HEK293T (cell line): ENCODE data around the gene CFD.

ENCODE experiments used
- ARNT ChIP-seq: fragments of 450-650 bp; IDR thresholded peaks from 2 replicates; pipeline ENCODE4 v1.6.1; 2017; ENCODE audit warnings: mild to moderate bottlenecking
- ELF4 ChIP-seq: fragments of 450-650 bp; IDR thresholded peaks from 2 replicates; pipeline ENCODE4 v1.6.1; 2017; ENCODE audit warnings: antibody characterized with exemption
- FOXA1 ChIP-seq: fragments of 450-650 bp; IDR thresholded peaks from 2 replicates; pipeline ENCODE4 v1.6.1; 2016; ENCODE audit warnings: mild to moderate bottlenecking
- FOXK2 ChIP-seq: fragments of 450-650 bp; IDR thresholded peaks from 2 replicates; pipeline ENCODE4 v1.6.1; 2016; ENCODE audit warnings: mild to moderate bottlenecking
- FOXM1 ChIP-seq: fragments of 450-650 bp; IDR thresholded peaks from 2 replicates; pipeline ENCODE4 v1.6.1; 2017; ENCODE audit warnings: mild to moderate bottlenecking, borderline replicate concordance
- HDGF ChIP-seq: fragments of 450-650 bp; IDR thresholded peaks from 2 replicates; pipeline ENCODE4 v1.6.1; 2017; ENCODE audit warnings: antibody characterized with exemption, borderline replicate concordance
- LEF1 ChIP-seq: fragments of 450-650 bp; IDR thresholded peaks from 2 replicates; pipeline ENCODE4 v1.6.1; 2017; ENCODE audit warnings: mild to moderate bottlenecking, borderline replicate concordance
- SP1 ChIP-seq: fragments of 450-650 bp; IDR thresholded peaks from 2 replicates; pipeline ENCODE4 v1.6.1; 2017
- TARDBP ChIP-seq: fragments of 450-650 bp; IDR thresholded peaks from 2 replicates; pipeline ENCODE4 v1.6.1; 2016
- TF ChIP-seq, protein P1 (sequence below): fragments of 450-650 bp; IDR thresholded peaks from 2 replicates; pipeline ENCODE4 v1.6.1; 2016

DNA sequence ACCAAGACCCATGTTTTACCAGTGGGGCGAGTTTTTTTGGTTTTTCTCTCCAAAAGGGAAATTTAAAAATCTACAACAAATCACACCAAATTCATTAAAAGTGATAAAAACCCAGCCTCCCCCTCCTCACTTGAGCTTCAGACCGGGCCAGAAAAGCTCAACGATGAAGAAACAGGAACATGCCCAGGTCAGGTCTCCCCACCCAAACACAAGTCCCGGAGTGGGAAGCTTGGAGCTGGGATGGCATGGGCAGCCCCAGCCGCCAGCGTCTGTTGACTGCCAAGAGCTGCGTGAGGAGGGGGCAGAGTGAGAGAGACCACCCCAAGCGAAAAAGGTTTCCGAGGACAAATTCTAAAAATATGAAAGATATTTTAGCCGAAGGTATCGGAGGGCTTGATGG, 37.5 kb downstream of the CFD start:
- no peak for TF ChIP-seq FOXK2
- no peak for TF ChIP-seq SP1
- no peak for TF ChIP-seq FOXM1
- no peak for TF ChIP-seq FOXA1
- TF ChIP-seq ARNT, result no peak
- no peak for TF ChIP-seq HDGF
- TF ChIP-seq, protein P1, sequence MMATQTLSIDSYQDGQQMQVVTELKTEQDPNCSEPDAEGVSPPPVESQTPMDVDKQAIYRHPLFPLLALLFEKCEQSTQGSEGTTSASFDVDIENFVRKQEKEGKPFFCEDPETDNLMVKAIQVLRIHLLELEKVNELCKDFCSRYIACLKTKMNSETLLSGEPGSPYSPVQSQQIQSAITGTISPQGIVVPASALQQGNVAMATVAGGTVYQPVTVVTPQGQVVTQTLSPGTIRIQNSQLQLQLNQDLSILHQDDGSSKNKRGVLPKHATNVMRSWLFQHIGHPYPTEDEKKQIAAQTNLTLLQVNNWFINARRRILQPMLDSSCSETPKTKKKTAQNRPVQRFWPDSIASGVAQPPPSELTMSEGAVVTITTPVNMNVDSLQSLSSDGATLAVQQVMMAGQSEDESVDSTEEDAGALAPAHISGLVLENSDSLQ, result no peak
- TF ChIP-seq TARDBP, result no peak
- no peak for TF ChIP-seq ELF4
- TF ChIP-seq LEF1, result no peak
